HG02870 (cell line): Measurements from ENCODE around the gene SYT2.
"Not testable (repeated sequence)": the region's sequence is repeated elsewhere in the genome, so short reads cannot be mapped to it uniquely, and the experiment has no call there.

ENCODE experiments used
- ATAC-seq: cut with Tn5 transposase; IDR thresholded peaks from one replicate; pipeline ENCODE4 v1.9.1; 2021; ENCODE audit warnings: mild to moderate bottlenecking, moderate library complexity; ENCODE audit not compliant: unreplicated experiment

Gene SYT2

DNA sequence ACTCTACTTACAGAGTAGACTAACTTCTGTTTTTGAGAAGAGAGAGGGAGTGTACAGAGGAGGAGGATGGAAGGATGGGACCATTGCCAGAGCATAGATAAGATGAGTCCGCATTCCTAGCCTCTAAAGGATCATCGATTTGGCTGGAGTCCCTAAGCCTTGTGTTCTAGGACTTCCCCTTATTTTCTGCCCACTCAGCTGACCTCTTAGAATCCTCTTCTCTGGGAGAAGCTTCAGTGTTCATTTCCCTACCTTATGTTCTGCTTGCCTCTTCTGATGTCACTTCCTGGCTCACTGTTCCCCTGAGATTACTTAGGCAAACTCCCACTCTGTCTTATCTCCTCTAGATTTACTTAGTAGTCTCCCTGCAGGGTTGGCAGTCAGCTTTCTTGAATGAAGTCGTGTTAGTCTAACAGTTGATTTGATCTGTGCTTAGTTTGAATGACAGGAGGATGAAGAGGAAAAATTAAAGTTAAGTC, 156.7 kb downstream of the SYT2 start:
- ATAC-seq: no peak

DNA sequence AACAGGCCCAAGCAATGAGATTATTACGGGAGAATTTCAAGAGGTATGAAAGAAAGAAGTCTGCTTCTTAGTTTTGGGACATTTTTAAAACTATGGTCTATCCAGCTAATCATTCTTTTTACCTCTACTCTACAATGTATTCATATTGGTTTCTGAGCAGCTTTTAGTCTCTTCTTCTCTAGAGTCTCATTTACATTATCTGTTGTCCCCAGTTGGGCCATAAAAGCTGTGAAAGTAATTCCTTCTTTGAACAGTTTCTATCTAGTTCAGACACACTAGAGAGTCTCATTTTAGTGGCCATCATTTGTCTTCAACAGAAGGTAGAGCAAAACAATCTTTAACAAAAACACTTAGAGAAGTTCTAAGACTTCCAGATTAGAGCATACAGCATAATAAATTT, 157.2 kb downstream of the SYT2 start:
- not testable (repeated sequence) for ATAC-seq

DNA sequence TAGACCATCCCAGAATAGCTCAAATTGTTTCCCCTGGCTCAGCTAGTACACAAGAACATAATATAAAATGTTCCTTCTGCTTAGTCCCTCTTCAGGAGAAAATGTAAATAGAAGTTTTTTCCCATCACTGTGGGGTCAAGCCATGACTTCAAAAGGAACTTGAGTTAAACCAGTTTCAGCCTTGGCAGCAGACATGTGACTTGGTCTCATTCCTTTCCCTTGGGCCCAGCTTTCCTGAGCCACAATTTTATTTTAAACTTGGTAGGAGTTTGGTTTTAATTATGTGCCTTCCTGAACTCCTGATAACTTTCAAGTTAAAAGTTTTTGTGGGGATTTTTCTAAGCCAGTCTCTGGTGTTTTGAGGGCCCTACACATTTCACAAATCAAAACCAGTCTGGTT, 157.6 kb downstream of the SYT2 start:
- ATAC-seq: not testable (repeated sequence)

DNA sequence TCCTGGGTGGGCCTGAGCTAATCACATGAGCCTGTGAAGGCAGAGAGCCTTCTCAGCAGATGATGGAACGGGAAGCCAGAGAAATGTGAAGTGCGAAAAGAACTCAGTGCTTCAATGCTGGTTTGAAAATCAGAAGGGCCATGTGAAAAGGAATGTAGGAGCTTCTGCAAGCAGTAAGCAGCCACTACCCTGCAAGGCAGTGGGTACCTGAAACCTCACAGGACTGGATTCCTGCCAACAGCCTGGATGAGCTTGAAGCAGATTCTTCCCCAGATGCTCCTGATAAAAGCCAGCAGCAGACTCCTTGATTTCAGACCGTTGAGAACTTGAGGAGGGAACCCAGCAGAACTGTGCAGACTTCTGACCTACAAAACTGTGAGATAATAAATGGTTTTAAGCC, 158.6 kb downstream of the SYT2 start:
- no peak for ATAC-seq

DNA sequence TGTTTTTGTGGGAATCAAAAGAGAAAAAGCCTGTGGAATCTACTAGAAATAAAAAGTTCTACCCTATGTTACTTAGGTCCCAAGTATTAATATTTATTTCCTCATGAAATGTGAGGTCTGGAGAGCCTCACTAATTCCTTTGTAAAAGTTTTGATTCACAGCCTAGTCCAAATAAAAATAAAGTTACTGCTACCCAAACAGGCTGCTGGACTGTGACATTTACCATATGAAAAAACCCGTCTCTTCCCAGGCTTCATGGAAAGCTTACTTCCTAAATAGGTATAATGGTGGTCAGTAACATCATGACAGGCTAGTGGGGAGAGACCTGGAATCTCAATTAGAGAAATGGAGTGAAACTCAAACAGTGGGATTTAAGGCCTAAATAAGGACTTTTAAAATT, 160.2 kb downstream of the SYT2 start:
- ATAC-seq: not testable (repeated sequence)

DNA sequence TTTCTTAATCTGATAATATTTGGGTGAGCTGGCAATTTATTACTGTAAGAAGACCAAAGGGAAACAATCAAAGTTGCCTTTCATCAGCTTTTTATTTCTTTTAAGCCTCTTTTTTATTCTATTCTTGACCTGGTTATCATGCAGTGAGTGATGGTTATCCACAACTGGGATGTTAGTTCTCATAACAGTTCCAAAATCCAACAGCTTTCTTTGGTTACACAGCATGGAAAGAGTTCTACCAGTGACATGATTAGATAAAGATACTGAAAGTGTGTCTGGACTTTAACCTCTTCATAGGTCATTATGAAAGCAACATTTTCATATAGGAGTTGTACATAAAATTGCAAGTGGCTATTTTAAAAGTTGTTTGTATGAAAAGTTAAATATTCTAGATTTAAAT, 163.0 kb downstream of the SYT2 start:
- no peak for ATAC-seq

DNA sequence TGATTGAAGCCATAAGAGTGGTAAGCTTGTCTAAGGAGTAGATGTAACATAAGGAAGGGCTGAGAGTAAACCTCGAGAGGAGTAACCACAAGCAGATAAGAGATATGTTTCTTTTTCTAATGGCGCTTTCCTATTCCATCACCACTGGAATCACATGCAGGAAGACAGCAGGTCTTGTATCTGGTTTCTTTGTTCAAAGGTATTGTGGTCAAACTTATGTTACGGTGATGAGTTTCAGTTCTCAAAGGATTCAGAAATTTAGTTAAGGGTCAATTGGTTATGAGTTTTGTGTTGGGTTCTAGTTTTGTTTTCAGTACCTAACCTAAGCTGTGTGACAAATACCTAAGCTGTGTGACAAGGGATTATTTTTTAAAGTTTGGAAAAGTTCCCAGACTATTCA, 163.5 kb downstream of the SYT2 start:
- peak; percentile 84 for ATAC-seq

DNA sequence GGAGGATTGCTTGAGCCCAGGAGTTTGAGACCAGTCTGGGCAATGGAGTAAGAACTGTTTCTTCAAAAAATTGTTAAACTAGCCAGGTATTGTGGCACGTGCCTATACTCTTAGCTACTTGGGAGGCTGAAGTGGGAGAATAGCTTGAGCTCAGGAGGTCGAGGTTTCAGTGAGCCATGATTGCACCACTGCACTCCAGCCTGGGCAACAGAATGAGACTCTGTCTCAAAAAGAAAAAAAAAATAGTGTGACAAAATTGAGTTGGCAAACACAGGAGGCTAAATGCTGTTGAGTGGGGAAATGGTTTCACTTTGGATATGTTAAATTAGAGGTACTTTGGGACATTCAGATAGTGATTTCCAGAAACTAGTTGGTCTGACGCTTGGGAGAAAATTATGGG, 163.9 kb downstream of the SYT2 start:
- peak; percentile 23 for ATAC-seq

DNA sequence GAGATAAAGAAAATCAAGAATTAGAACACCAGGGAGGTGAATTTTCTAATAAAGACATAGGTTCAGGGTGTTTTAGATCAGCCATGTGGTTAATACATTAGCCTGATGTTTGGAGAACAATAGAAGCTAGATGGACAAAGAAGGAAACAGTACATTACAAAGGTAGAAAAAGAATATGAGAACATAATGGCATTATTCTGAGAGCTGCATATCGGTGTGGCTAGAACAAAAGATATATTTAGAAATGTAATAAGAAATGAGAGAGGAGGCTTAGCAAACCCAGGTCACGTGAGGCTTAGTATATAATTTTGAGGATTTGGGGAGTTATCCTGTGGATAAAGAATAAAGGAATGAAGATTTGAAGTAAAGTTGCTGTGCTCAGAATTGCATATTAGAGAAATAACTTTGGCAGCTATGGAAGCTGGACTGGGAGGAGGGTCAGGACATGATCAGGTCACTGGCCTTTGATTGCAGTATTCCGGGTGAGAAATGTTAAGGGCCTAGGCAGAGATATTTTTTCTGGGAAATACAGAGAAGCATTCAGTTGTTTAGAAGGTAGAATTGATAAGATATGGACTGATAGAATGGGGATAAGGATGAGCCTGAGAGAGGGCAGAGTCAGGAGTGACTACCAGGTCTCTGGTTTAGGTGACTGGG, 164.5 kb downstream of the SYT2 start:
- ATAC-seq: not testable (repeated sequence)

DNA sequence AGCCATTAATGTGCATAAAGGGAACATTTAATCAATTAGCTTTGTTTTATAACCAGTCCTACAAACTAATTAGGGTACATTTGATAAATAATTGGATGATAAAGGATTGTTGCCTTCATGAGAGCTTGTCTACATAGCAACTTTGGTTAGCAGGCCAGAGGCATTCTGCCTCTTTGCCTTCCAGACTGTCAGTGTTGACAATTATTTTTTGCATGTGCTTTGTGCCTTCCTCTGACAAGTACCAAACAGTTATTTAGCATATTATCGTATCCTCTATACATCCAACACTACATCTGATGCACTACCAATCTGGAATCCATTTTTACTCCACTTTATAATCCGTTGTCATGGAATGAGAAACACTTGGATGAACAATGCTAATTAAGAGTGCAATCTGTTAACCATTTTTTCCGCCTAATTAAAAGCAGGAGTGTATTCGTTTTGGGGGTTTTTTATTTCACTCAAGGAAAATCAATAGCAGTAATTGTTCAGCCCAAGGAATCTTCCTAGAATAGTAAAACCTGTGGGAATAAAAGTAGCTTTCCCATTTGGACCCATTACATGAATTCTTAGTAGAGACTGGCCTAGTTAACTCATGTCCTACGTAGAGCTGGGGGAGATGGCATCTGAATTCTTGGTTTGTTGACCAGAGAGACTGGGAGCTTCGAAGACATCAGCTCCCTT, 165.3 kb downstream of the SYT2 start:
- not testable (repeated sequence) for ATAC-seq

DNA sequence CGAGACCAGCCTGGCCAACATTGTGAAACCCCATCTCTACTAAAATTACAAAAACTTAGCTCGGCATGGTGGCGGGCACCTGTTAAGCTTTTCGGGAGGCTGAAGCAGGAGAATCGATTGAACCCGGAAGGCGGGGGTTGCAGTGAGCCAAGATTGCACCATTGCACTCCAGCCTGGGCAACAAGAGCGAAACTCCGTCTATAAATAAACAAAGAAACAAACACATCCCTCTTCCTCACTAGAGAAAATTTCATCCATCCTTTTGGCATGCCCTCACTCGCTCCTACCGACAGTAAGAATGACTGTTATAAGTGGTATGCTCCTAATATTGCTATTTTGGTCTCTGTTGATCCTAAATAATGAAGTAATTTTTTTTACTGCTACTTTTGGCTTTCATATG, 166.7 kb downstream of the SYT2 start:
- ATAC-seq: not testable (repeated sequence)

DNA sequence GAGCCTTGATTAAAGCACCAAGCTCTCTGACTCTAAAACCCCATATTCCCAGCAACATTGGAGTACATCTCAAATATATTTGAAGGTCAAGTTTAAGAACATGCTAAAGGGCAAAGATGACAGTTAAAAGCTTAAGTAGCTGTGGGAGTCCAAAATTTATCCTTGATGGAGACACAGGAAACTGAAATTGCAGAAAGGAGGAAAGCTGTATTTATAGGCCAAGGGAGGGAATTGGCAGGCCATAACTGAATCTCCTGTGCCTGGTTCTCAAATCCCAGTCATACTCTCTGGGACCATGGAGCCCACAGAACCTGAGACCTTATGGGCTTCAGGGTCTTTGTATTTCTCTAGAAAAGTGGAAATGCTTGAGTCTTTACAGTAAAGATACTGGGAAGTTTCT, 167.8 kb downstream of the SYT2 start:
- ATAC-seq: not testable (repeated sequence)

DNA sequence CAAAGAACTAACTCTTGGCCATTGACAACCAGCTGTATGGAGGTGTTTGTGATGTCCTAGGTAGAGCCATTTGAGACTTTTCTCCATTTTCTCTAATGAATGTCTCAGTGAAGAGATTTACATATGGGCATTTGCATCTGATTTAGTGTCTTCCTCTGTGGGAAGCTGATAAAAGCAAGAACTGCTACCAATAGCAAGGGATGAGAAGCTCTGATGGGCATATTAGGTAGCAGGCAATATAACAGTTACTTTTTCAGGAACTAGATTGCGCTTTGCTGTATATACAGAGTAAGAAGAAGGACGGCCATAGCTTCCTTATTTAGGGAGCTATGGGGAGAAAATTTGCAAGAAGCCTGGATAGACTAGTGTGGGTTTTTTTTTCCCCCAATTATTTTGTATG, 169.4 kb downstream of the SYT2 start:
- not testable (repeated sequence) for ATAC-seq
